HUES64 (cell line): ENCODE results near the gene TRH. TPM values are rescaled to one million over a fixed set of nuclear protein-coding genes. Genes with fewer than 3 reads are reported as not detected.

Experiments used
- H3K27ac ChIP-seq: 2 replicates; pipeline ENCODE4 v1.7.0; 2013; ENCODE audit warnings: low read depth, low read length, inconsistent platforms
- H3K27me3 ChIP-seq: 2 replicates; pipeline ENCODE4 v1.6.1; 2013; ENCODE audit warnings: mild to moderate bottlenecking, low read length; ENCODE audit not compliant: insufficient read depth
- H3K36me3 ChIP-seq: 2 replicates; pipeline ENCODE4 v1.6.1; 2013; ENCODE audit warnings: mild to moderate bottlenecking, low read length; ENCODE audit not compliant: insufficient read depth
- H3K4me1 ChIP-seq: 2 replicates; pipeline ENCODE4 v1.6.1; 2013; ENCODE audit warnings: mild to moderate bottlenecking, low read length, moderate library complexity; ENCODE audit not compliant: insufficient read depth
- H3K4me3 ChIP-seq: 2 replicates; pipeline ENCODE4 v1.5.1; 2013; ENCODE audit warnings: mild to moderate bottlenecking, low read length, moderate library complexity
- H3K9ac ChIP-seq: 2 replicates; pipeline ENCODE4 v1.6.1; 2013; ENCODE audit warnings: mild to moderate bottlenecking, low read depth, low read length
- H3K9me3 ChIP-seq: 2 replicates; pipeline ENCODE4 v1.6.1; 2013; ENCODE audit warnings: low read depth, low read length; ENCODE audit not compliant: insufficient read depth
- WGBS: fragments of 150-250, 120-280 bp; methylation state at CpG from one replicate; pipeline ENCODE4 v1.1.7; 2013; ENCODE audit warnings: missing lambda C conversion rate; 5-methylcytosine and 5-hydroxymethylcytosine counted together
- polyA plus RNA-seq, 2 experiments: library from polyadenylated mRNA; stranded (reverse); fragments of 50-300 nt; gene quantifications; one replicate each; pipeline ENCODE4 v1.2.3, GENCODE V29; 2013

Gene TRH
- polyA plus RNA-seq (2013, experiment 1 of 2) = 0.25 TPM
- polyA plus RNA-seq (2013, experiment 2 of 2) = not detected

- H3K9me3 ChIP-seq = no peaks in the 10 kb centered on the region
- no peaks in the 10 kb centered on the region for H3K36me3 ChIP-seq
- H3K4me3 ChIP-seq = peak within 1 kb of the TSS; percentile 39
- H3K9ac ChIP-seq = no peak within 1 kb of the TSS
- no peak within 1 kb of the TSS for H3K27ac ChIP-seq
- H3K27me3 ChIP-seq = peaks cover 99% of the 10 kb centered on the region
- WGBS = under 1% methylated on average over 30 of the region's 30 CpGs
- 0 out of 2 replicates have a peak, but pooled peaks cover 11% of the 10 kb centered on the region for H3K4me1 ChIP-seq
Measured at GRCh38 chr3:129974564-129974832, at the start of gene TRH. Gene TRH, plus strand, starts transcription at chr3:129974720. Its CDS starts 1,097 bp downstream, at chr3:129975817.

GRCh38 chr3:129927072-129927471 lies 47.4 kb upstream of the TRH start:
- peaks cover 12% of the 10 kb centered on the region; the same call in 1 of the 2 replicates for H3K9me3 ChIP-seq
- 90% methylated on average over 5 of the region's 5 CpGs for WGBS
- H3K4me3 ChIP-seq = no peak overlapping the region
- H3K27ac ChIP-seq = no peak overlapping the region
- no peak overlapping the region for H3K9ac ChIP-seq
- no peaks in the 10 kb centered on the region for H3K36me3 ChIP-seq
- H3K4me1 ChIP-seq = no peaks in the 10 kb centered on the region
- H3K27me3 ChIP-seq = no peaks in the 10 kb centered on the region

GRCh38 chr3:129929383-129929782 lies 45.1 kb upstream of the TRH start:
- Histone ChIP-seq H3K4me1 (no peaks in the 10 kb centered on the region), H3K9me3 (peaks cover 12% of the 10 kb centered on the region; the same call in 1 of the 2 replicates), H3K27me3 (peaks cover 8% of the 10 kb centered on the region), H3K4me3 (no peak overlapping the region), H3K36me3 (no peaks in the 10 kb centered on the region), H3K27ac (no peak overlapping the region), H3K9ac (no peak overlapping the region)
- 91% methylated on average over 1 of the region's 1 CpG for WGBS

- 95% methylated on average over 4 of the region's 4 CpGs for whole genome bisulfite sequencing
- Histone ChIP-seq H3K36me3 (no peaks in the 10 kb centered on the region), H3K27ac (no peak overlapping the region), H3K4me3 (no peak overlapping the region), H3K4me1 (no peaks in the 10 kb centered on the region), H3K27me3 (peaks cover 8% of the 10 kb centered on the region), H3K9ac (no peak overlapping the region), H3K9me3 (peaks cover 12% of the 10 kb centered on the region; the same call in 1 of the 2 replicates)
Measured at GRCh38 chr3:129933471-129933870, 41.0 kb upstream of the TRH start.

- Histone ChIP-seq H3K4me3 (no peak overlapping the region; the same call in 1 of the 2 replicates), H3K9me3 (peaks cover 9% of the 10 kb centered on the region; the same call in 1 of the 2 replicates), H3K36me3 (no peaks in the 10 kb centered on the region), H3K27me3 (peaks cover 8% of the 10 kb centered on the region), H3K9ac (no peak overlapping the region), H3K27ac (no peak overlapping the region), H3K4me1 (no peaks in the 10 kb centered on the region)
- 40% methylated on average over 19 of the region's 20 CpGs for WGBS
Measured at GRCh38 chr3:129934234-129935123, 40.0 kb upstream of the TRH start.

GRCh38 chr3:129936757-129937156 lies 37.8 kb upstream of the TRH start:
- H3K9ac ChIP-seq = no peak overlapping the region
- no peaks in the 10 kb centered on the region for H3K4me1 ChIP-seq
- no peaks in the 10 kb centered on the region for H3K9me3 ChIP-seq
- H3K27me3 ChIP-seq = peaks cover 10% of the 10 kb centered on the region
- H3K27ac ChIP-seq = no peak overlapping the region
- no peak overlapping the region for H3K4me3 ChIP-seq
- no peaks in the 10 kb centered on the region for H3K36me3 ChIP-seq
- 89% methylated on average over 6 of the region's 6 CpGs for WGBS

- no peak overlapping the region for H3K4me3 ChIP-seq
- H3K27me3 ChIP-seq = peaks cover 10% of the 10 kb centered on the region
- no peaks in the 10 kb centered on the region for H3K4me1 ChIP-seq
- H3K9me3 ChIP-seq = no peaks in the 10 kb centered on the region
- no peak overlapping the region for H3K27ac ChIP-seq
- no peak overlapping the region for H3K9ac ChIP-seq
- WGBS = 81% methylated on average over 9 of the region's 9 CpGs
- H3K36me3 ChIP-seq = no peaks in the 10 kb centered on the region
Measured at GRCh38 chr3:129937717-129938116, 36.8 kb upstream of the TRH start.

- Histone ChIP-seq H3K36me3 (no peaks in the 10 kb centered on the region), H3K27me3 (peaks cover 10% of the 10 kb centered on the region), H3K27ac (no peak overlapping the region), H3K9me3 (no peaks in the 10 kb centered on the region), H3K4me1 (no peaks in the 10 kb centered on the region), H3K4me3 (no peak overlapping the region), H3K9ac (no peak overlapping the region)
- 89% methylated on average over 8 of the region's 8 CpGs for WGBS
Measured at GRCh38 chr3:129938140-129938930, 36.2 kb upstream of the TRH start.

- H3K27me3 ChIP-seq = peaks cover 2% of the 10 kb centered on the region; the same call in 1 of the 2 replicates
- no peak overlapping the region for H3K9ac ChIP-seq
- 94% methylated on average over 3 of the region's 3 CpGs for WGBS
- no peaks in the 10 kb centered on the region for H3K36me3 ChIP-seq
- no peak overlapping the region for H3K27ac ChIP-seq
- no peaks in the 10 kb centered on the region for H3K4me1 ChIP-seq
- no peaks in the 10 kb centered on the region for H3K9me3 ChIP-seq
- H3K4me3 ChIP-seq = no peak overlapping the region
Measured at GRCh38 chr3:129940086-129940485, 34.4 kb upstream of the TRH start.

- Histone ChIP-seq H3K4me1 (no peaks in the 10 kb centered on the region), H3K9ac (no peak overlapping the region), H3K27me3 (peaks cover 2% of the 10 kb centered on the region; the same call in 1 of the 2 replicates), H3K4me3 (no peak overlapping the region), H3K27ac (no peak overlapping the region), H3K9me3 (no peaks in the 10 kb centered on the region), H3K36me3 (no peaks in the 10 kb centered on the region)
- 20% methylated on average over 7 of the region's 7 CpGs for WGBS
Measured at GRCh38 chr3:129942296-129942695, 32.2 kb upstream of the TRH start.

- Histone ChIP-seq H3K4me3 (no peak overlapping the region), H3K36me3 (no peaks in the 10 kb centered on the region), H3K27ac (no peak overlapping the region), H3K4me1 (no peaks in the 10 kb centered on the region), H3K9ac (no peak overlapping the region), H3K9me3 (no peaks in the 10 kb centered on the region), H3K27me3 (peaks cover 2% of the 10 kb centered on the region; the same call in 1 of the 2 replicates)
- WGBS = 91% methylated on average over 3 of the region's 3 CpGs
Measured at GRCh38 chr3:129943020-129943419, 31.5 kb upstream of the TRH start.
